ENCODE data around the gene C19orf12.
A peak's percentile ranks its signal among the peaks of the same experiment; 100 is the strongest.
"Not testable (repeated sequence)": the region's sequence is repeated elsewhere in the genome, so short reads cannot be mapped to it uniquely, and the experiment has no call there.

C19orf12 gene

DNA sequence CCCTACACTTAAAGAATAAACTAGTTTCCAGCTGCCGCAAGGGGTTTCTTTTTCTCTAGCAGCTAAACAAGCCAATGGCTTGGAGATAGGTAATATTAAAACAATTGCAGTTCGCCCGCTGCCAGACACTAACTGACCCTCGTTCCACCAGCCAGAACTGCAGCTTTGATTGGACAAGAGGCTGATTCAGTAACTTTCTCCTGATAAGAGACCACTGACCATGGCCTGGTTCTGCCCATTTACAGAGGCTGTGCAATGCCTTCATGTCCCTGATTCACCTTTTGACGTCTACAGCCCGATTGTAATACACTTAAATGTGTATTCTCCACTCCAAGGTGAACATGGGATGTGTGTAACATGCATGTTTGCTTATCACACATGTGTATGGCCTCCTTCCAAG lies 12.8 kb upstream of the C19orf12 start:
- no peak for DNase-seq

DNA sequence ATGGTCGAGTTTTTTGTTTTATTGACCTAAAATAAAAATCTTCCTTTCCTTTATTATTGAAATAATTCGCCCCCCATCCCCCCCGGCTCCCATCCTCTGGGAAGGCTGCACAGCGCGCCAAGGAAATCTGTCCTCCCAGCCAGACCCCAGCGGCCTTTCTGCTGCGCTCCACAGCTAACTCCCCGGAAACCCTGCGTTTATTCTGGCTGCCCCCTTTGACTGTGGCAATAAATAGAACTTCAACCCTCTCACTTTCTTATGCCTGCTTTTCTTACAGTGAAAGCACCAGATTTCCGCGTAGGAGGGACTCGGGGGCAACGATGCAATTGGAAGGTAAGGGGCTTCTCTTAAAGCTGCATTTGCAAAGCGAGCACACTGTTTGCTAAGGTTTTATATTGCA lies 9.7 kb upstream of the C19orf12 start:
- no peak for DNase-seq

DNA sequence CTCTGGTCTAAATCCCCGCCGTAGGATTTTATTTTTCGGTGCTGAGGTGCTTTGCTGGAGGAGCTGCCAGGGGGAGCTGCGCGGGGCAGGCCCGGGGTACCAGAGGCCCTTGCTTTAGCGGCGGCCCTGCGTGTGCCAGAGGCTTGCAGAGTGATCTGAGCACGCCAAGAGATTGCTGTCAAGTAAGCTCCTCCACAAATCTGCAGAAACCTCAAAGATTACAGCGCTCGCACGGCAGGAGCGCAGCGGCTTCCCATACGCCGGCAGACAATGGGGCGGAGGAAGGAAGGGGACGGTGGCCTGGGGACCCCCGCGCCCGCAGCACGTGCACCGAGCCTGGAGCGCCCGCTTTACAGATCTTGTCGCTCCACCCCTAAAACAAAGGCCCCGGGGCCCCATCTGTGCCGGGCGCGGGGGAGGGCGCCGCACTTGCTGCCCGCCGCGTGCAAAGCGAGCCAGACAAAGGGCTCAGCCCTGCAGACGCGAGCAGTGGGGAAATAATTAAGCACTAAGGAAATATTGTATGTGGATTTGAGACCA lies 9.1 kb upstream of the C19orf12 start:
- no peak for DNase-seq

- DNase-seq, result no peak
Observed at GRCh38 chr19:29717051-29717450, 2.0 kb upstream of the C19orf12 start.

DNA sequence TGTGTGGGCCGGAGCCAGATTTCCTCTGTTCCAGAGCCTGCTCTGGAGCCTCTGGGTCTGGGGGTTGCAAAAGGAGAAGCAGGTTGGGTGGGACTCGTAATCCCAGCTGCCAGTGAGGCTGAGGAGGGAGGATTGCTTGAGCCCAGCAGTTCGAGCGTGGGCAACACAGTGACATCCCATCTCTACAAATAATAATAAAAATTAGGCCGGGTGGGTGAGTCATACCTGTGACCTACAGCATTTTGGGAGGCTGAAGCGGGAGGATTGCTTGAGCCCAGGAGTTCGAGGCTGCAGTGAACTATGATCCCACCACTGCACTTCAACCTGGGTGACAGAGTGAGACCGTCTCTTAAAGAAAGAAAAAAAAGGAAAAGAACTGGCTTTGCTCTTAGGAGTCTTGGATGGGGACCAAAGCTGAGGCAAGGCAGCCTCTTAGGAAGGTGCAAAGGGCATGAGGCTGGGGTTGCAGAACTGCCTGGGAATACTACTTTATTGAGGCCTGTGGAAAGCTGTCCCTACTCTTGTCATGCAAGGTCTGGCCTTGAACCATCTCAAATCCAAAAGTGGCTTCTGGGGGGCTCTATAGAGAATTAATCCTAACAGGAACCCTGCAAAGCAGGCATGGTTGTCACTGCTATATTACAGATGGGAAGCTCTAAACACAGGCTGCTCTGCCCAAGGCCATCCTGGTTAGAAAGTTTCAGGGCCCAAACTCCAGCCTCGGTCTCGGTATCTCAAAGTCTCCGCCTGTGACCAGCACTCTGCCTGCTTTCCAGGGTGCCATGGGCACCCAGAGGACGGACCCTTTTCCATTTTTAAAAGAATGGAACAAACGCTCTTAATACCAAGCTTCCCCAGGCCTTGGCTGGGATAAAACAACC lies 880 bp upstream of the C19orf12 start:
- DNase-seq, result no peak

- peak; percentile 66 to 76 for DNase-seq
Observed at GRCh38 chr19:29714371-29714952, 599 bp downstream of the C19orf12 start.

- peak in 1 of 2 donors; percentile 27 for DNase-seq
Observed at GRCh38 chr19:29712744-29713516, 2.1 kb downstream of the C19orf12 start.

- DNase-seq, result no peak
Observed at GRCh38 chr19:29711584-29712132, 3.4 kb downstream of the C19orf12 start.

GRCh38 chr19:29709440-29709798 lies 5.6 kb downstream of the C19orf12 start:
- DNase-seq, result not testable (repeated sequence)

- no peak for DNase-seq
Observed at GRCh38 chr19:29708554-29709439, 6.3 kb downstream of the C19orf12 start.

DNA sequence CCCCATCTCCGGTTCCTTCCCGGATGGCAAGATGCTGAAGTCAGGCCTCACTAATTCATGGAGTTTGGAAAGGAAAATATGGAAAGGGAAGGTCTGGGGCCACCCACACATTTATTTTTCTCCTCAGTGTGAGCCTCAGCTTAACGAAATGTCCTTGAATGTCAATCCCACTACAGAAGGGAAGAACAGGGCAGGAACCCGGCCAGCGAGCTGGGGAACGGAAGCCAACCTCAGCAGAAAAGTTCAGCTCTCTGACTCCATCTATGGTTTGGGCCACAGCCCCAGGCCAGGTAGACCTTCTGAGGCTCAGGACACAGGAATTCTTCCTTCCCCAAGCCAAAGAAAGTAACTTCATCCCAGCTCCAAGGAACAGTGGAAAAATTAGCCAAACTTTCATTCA lies 8.4 kb downstream of the C19orf12 start:
- DNase-seq, result no peak

DNA sequence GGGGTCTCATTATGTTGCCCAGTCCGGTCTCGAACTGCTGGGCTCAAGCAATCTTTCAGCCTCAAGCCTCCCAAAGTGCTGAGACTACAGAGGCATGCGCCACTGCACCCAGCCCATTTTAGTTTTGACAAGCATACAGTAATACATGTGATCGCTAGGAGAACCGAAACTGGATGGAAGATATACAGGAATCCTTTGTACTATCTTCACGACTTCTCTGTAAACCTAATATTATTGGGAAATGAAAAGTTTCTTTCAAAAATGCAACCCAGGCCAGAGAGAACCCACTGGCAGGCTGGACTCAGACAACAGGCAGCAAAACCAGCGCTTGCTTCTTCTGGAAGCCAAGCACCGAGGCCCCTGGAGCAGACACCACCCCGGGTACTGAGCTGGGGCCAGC lies 9.4 kb downstream of the C19orf12 start:
- no peak for DNase-seq

GRCh38 chr19:29704562-29705558 lies 10.2 kb downstream of the C19orf12 start:
- DNase-seq, result peak in 1 of 2 donors; percentile 34

DNA sequence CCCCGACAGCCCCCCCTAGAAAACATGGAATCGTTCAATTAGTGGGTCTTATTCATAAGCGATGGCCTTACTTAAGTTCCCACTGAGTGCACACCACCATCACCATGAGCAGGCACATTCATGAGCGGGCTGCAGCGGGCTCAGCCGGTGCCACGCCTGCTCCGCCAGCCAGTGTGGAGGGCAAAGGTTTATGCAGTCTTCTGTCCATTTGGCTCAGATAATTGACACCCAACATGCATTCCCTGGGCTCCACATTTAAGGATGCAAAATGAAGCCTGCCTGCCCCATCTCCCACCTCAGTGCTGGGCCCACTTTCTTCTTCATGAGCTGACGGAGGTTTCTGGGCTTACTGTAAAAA lies 12.1 kb downstream of the C19orf12 start:
- DNase-seq, result no peak

GRCh38 chr19:29702161-29702962 lies 12.7 kb downstream of the C19orf12 start:
- DNase-seq, result no peak

- no peak for DNase-seq
Observed at GRCh38 chr19:29700498-29700897, 14.6 kb downstream of the C19orf12 start.

- no peak for DNase-seq
Observed at GRCh38 chr19:29699861-29700260, 15.2 kb downstream of the C19orf12 start.

DNA sequence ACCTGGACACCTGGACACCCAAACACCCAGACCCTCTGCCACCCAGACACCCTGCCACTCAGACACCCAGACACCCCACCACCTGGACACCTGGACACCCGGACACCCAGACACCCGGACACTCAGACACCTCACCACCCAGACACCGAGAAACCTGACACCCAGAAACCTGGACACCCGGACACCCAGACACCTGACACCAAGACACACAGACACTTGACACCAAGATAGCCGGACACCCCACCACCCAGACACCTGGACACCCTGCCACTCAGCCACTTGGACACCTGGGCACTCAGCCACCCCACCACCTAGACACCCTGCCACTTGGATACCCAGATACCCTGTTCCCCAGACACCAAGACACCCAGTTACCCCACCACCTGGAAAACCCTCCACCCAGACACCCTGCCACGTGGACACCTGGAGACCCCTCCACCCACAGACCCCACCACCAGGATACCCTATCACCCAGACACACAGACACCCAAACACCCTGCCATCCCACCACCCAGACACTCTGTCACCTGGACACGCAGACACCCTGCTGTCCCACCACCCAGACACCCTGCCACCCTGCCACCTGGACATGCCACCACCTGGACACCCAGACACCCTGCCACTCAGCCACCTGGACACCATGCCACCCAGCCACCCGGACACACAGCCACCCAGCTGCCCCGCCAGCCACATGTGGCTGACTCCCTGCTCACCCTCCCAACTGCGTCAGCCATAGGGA lies 17.4 kb downstream of the C19orf12 start:
- DNase-seq, result no peak

GRCh38 chr19:29696565-29696846 lies 18.6 kb downstream of the C19orf12 start:
- DNase-seq, result peak in 1 of 2 donors; percentile 22
